ENCODE results near the gene ME3. TPM values are rescaled to one million over a fixed set of nuclear protein-coding genes. Genes with fewer than 3 reads are reported as not detected.
"Not testable (repeated sequence)": the region's sequence is repeated elsewhere in the genome, so short reads cannot be mapped to it uniquely, and the experiment has no call there.

ME3 gene
- polyA plus RNA-seq, 1 experiment, result 7.1 TPM

GRCh38 chr11:86547727-86548126, 124.7 kb downstream of the ME3 start:
- no peaks in the 10 kb centered on the region for H3K9me3 ChIP-seq (ENCODE audit: control insufficient read depth, insufficient read depth, low read length)
- ChIA-PET POLR2A (interaction anchor here (1.2 kb wide), 1 partner anchor 64 kb away, joined by 6 read pairs; no protein-coding TSS in a partner anchor), CTCF (interaction anchor here (0.6 to 1.8 kb wide), 2 partner anchors 60 to 262 kb away, joined by 4 to 10 read pairs; no protein-coding TSS in a partner anchor)
- peak overlapping the region; percentile 34 for H3K27ac ChIP-seq (ENCODE audit: low read depth, low read length)
- H3K4me3 ChIP-seq (ENCODE audit: low read depth, low read length), result no peak overlapping the region
- no peak for TF ChIP-seq CTCF (IDR thresholded peaks at IDR 0.05; ENCODE audit: low read depth, low read length)
- DNase-seq (ENCODE audit: low read depth, low spot score), result no peak
- H3K27me3 ChIP-seq (ENCODE audit: control insufficient read depth, insufficient read depth, low read length), result no peaks in the 10 kb centered on the region

- CTCF ChIA-PET; H3K27ac ChIP-seq (ENCODE audit: low read depth, low read length); H3K4me3 ChIP-seq (ENCODE audit: low read depth, low read length); H3K9me3 ChIP-seq (ENCODE audit: control insufficient read depth, insufficient read depth, low read length); DNase-seq (ENCODE audit: low read depth, low spot score); POLR2A ChIA-PET; H3K27me3 ChIP-seq (ENCODE audit: control insufficient read depth, insufficient read depth, low read length): not testable (repeated sequence)
Observed at GRCh38 chr11:86541299-86541698, 131.1 kb downstream of the ME3 start.

- Histone ChIP-seq H3K4me3 (ENCODE audit: low read depth, low read length) (no peak overlapping the region), H3K27me3 (ENCODE audit: control insufficient read depth, insufficient read depth, low read length) (no peaks in the 10 kb centered on the region), H3K27ac (ENCODE audit: low read depth, low read length) (no peak overlapping the region), H3K9me3 (ENCODE audit: control insufficient read depth, insufficient read depth, low read length) (no peaks in the 10 kb centered on the region)
- CTCF ChIA-PET, result no interaction called here
- DNase-seq (ENCODE audit: low read depth, low spot score), result no peak
- POLR2A ChIA-PET, result no interaction called here
- no peak for TF ChIP-seq CTCF (IDR thresholded peaks at IDR 0.05; ENCODE audit: low read depth, low read length)
Observed at GRCh38 chr11:86538223-86538548, 134.2 kb downstream of the ME3 start.

GRCh38 chr11:86537541-86538222, 134.7 kb downstream of the ME3 start:
- Histone ChIP-seq H3K27me3 (ENCODE audit: control insufficient read depth, insufficient read depth, low read length) (no peaks in the 10 kb centered on the region), H3K27ac (ENCODE audit: low read depth, low read length) (no peak overlapping the region), H3K9me3 (ENCODE audit: control insufficient read depth, insufficient read depth, low read length) (no peaks in the 10 kb centered on the region), H3K4me3 (ENCODE audit: low read depth, low read length) (no peak overlapping the region)
- TF ChIP-seq CTCF (IDR thresholded peaks at IDR 0.05; ENCODE audit: low read depth, low read length), result peak; percentile 25
- ChIA-PET CTCF (no interaction called here), POLR2A (no interaction called here)
- no peak for DNase-seq (ENCODE audit: low read depth, low spot score)

- no peaks in the 10 kb centered on the region for H3K27me3 ChIP-seq (ENCODE audit: control insufficient read depth, insufficient read depth, low read length)
- H3K4me3 ChIP-seq (ENCODE audit: low read depth, low read length), result no peak overlapping the region
- POLR2A ChIA-PET, result no interaction called here
- H3K9me3 ChIP-seq (ENCODE audit: control insufficient read depth, insufficient read depth, low read length), result no peaks in the 10 kb centered on the region
- no peak for DNase-seq (ENCODE audit: low read depth, low spot score)
- no peak for TF ChIP-seq CTCF (IDR thresholded peaks at IDR 0.05; ENCODE audit: low read depth, low read length)
- CTCF ChIA-PET, result no interaction called here
- no peak overlapping the region for H3K27ac ChIP-seq (ENCODE audit: low read depth, low read length)
Observed at GRCh38 chr11:86535773-86536172, 136.6 kb downstream of the ME3 start.
